Middle frontal gyrus (tissue), 1 donor: ENCODE data around the gene GIGYF1.

Source experiments
- DNase-seq: peaks from one replicate; pipeline ENCODE4 v3.0.0-alpha.2; 2015; ENCODE audit warnings: low spot score; ENCODE audit errors: extremely low spot score

GIGYF1 gene

DNA sequence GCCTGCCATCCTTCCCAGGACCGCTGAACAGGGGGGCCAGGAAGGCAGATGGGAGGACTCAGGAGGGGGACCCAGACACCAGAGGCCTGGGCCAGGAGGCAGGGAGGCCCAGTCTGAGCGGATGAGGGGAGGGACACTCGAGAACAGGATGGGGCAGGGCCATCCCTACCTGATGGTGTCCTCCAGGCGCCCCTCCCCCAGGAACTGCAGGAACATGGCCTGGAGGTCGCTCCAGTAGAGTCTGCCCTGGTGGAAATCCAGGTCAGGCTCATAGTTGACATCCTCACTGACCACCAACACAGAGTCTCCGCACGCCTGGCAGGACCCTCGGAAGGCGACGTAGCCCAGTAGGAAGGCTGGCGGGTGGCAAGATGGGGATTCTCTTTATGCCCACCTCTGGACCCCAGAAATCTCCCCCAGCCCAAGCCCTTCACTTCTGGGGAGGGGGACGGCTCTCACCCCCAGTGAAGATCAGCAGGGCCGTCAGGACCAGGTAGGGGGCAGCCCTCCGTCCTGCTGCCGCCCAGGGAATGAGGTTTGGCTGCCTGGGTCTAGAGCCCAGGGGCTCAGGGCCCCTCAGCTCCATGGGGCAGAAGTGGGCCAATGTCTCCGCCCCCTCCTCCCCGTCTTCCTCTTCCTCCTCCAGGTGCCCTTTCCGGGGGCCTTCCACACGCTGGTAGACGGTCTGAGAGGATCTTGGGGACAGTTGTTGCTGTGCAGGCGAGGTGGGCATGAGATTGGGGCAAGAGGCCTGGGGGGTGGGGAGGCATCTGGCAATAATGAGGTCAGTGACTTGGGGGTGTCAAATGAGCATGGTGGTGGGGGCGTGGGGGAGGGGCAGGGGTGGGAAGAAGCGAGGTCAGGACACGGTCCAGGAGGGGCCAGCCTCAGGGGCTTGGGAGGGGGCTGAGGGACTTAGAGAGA is 53.3 kb downstream of the GIGYF1 start:
- DNase-seq: no peak

DNA sequence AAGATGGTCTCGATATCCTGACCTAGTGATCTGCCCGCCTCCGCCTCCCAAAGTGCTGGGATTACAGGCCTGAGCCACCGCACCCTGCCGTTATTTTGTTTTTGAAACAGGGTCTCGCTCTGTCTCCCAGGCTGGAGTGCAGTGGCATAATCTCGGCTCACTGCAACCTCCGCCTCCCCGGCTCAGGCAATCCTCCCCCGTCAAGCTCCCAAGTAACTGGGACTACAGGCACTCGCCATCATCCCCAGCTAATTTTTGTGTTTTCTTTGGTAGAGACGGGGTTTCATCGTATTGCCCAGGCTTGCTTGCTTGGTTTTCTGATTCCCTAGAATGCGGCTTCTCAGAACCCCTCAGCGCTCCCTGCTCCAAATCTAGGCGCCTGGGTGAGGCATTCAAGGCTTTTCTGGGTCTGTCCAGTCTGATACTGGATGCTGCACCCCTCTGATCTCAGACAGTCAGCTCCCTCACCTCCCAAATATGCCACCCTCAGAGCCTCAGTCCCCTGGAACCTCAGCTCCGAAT is 54.0 kb downstream of the GIGYF1 start:
- DNase-seq: no peak

- no peak for DNase-seq
These were observed 60.9 kb downstream of the GIGYF1 start for GRCh38 chr7:100632951-100633717.

DNA sequence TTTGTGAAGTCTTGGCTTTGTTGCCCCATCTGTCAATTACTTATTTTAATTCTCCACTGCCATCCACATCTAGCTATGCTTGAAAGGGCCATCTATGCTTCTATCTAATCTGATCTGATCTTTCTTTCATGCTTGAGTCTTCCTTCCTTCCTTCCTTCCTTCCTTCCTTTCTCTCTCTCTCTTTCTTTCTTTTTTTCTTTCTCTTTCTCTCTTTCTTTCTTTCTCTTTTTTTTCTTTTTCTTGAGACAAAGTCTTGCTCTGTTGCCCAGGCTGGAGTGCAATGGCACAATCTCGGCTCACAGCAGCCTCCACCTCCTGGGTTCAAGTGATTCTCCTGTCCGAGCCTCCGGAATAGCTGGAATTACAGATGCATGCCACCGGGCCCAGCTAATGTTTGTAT is 64.0 kb downstream of the GIGYF1 start:
- DNase-seq: no peak
